GM21381 (cell line): ENCODE measurements around the gene PON3.
"Not testable (repeated sequence)": the region's sequence is repeated elsewhere in the genome, so short reads cannot be mapped to it uniquely, and the experiment has no call there.

Source experiments
- ATAC-seq: cut with Tn5 transposase; IDR thresholded peaks from one replicate; pipeline ENCODE4 v1.9.1; 2021; ENCODE audit warnings: mild to moderate bottlenecking, moderate library complexity; ENCODE audit not compliant: unreplicated experiment

Gene PON3

GRCh38 chr7:95412075-95412474 is 15.9 kb upstream of the PON3 start:
- ATAC-seq, result no peak

- ATAC-seq, result no peak
These were observed 15.5 kb upstream of the PON3 start for GRCh38 chr7:95411666-95412065.

- ATAC-seq, result no peak
These were observed 14.9 kb upstream of the PON3 start for GRCh38 chr7:95411036-95411435.

GRCh38 chr7:95407751-95408150 is 11.6 kb upstream of the PON3 start:
- ATAC-seq, result no peak

- no peak for ATAC-seq
These were observed 9.6 kb upstream of the PON3 start for GRCh38 chr7:95405800-95406199.

- ATAC-seq, result no peak
These were observed 9.0 kb upstream of the PON3 start for GRCh38 chr7:95405208-95405607.

GRCh38 chr7:95404316-95404865 is 8.2 kb upstream of the PON3 start:
- no peak for ATAC-seq

- ATAC-seq, result no peak
These were observed 2.2 kb upstream of the PON3 start for GRCh38 chr7:95398155-95398940.

GRCh38 chr7:95397381-95397780 is 1.2 kb upstream of the PON3 start:
- ATAC-seq, result no peak

- no peak for ATAC-seq
These were observed 430 bp downstream of the PON3 start for GRCh38 chr7:95395755-95396135.

GRCh38 chr7:95394370-95394769 is 1.8 kb downstream of the PON3 start:
- ATAC-seq, result no peak

- no peak for ATAC-seq
These were observed 4.4 kb downstream of the PON3 start for GRCh38 chr7:95391761-95392160.

GRCh38 chr7:95389516-95389915 is 6.7 kb downstream of the PON3 start:
- ATAC-seq, result no peak

GRCh38 chr7:95379457-95379856 is 16.7 kb downstream of the PON3 start:
- not testable (repeated sequence) for ATAC-seq

GRCh38 chr7:95376632-95377400 is 19.4 kb downstream of the PON3 start:
- no peak for ATAC-seq

- ATAC-seq, result no peak
These were observed 20.5 kb downstream of the PON3 start for GRCh38 chr7:95375591-95376257.

- no peak for ATAC-seq
These were observed 22.9 kb downstream of the PON3 start for GRCh38 chr7:95373323-95373722.

GRCh38 chr7:95368235-95368634 is 27.9 kb downstream of the PON3 start:
- ATAC-seq, result no peak

GRCh38 chr7:95367606-95368005 is 28.6 kb downstream of the PON3 start:
- no peak for ATAC-seq

GRCh38 chr7:95365151-95365550 is 31.0 kb downstream of the PON3 start:
- ATAC-seq, result no peak

- ATAC-seq, result no peak
These were observed 38.6 kb downstream of the PON3 start for GRCh38 chr7:95357623-95358022.
